ENCODE results near the gene NFS1.

DNA sequence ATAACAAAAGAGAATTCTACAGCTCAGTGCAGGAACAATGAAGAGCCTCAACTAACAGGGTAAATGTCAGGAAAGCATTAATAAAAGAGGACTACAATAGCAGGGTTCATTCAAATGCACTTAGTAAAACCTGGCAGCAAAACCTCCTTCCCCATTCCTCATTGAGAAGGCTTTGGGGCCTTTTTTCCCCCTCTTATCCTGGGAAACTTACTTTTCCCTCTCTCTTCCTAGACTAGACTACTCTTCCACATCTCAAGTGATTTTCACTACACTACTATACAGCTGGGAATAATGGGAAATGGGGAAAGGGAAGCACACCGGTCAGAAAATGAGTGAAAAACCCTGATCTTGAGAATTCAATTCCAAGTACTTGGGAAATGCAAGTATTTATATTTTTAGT, 10.1 kb upstream of the NFS1 start:
- no peak for TF ChIP-seq POLR2AphosphoS5 (IDR thresholded peaks at IDR 0.05)
- TF ChIP-seq POLR2A (IDR thresholded peaks at IDR 0.05): no peak
- TF ChIP-seq, protein P1, sequence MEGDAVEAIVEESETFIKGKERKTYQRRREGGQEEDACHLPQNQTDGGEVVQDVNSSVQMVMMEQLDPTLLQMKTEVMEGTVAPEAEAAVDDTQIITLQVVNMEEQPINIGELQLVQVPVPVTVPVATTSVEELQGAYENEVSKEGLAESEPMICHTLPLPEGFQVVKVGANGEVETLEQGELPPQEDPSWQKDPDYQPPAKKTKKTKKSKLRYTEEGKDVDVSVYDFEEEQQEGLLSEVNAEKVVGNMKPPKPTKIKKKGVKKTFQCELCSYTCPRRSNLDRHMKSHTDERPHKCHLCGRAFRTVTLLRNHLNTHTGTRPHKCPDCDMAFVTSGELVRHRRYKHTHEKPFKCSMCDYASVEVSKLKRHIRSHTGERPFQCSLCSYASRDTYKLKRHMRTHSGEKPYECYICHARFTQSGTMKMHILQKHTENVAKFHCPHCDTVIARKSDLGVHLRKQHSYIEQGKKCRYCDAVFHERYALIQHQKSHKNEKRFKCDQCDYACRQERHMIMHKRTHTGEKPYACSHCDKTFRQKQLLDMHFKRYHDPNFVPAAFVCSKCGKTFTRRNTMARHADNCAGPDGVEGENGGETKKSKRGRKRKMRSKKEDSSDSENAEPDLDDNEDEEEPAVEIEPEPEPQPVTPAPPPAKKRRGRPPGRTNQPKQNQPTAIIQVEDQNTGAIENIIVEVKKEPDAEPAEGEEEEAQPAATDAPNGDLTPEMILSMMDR (IDR thresholded peaks at IDR 0.05): no peak
- no peak for TF ChIP-seq EP300 (IDR thresholded peaks at IDR 0.05)
